ENCODE measurements around the gene GUCY2C.

GUCY2C gene

GRCh38 chr12:14567351-14568162 lies 128.8 kb downstream of the GUCY2C start, which contains the start of gene PLBD1:
Gene PLBD1 (minus strand): TSS chr12:14567883. CDS start chr12:14567696, 187 bp downstream.
- DNase-seq: peak; percentile 12

GRCh38 chr12:14564336-14564959 lies 132.0 kb downstream of the GUCY2C start:
- DNase-seq: no peak

- no peak for DNase-seq
Observed at GRCh38 chr12:14563046-14563445, 133.4 kb downstream of the GUCY2C start.
